SK-N-SH (cell line): Measurements from ENCODE around the gene PLB1. TPM values are rescaled to one million over a fixed set of nuclear protein-coding genes. Genes with fewer than 3 reads are reported as not detected.

ENCODE experiments used
- CTCF ChIA-PET: fragments of 300-600, 350-600 bp; formaldehyde crosslinking; extraction: SDS; loops from one replicate; lab custom pipeline; 2021; lab: Yijun Ruan, JAX
- POLR2A ChIA-PET: fragments of 350-600 bp; sonication (Branson Sonifier 250); formaldehyde crosslinking; extraction: SDS; loops from one replicate; lab custom pipeline; 2020; ENCODE audit warnings: antibody characterized with exemption, inconsistent platforms; lab: Yijun Ruan, JAX
- DNase-seq: peaks from one replicate; pipeline ENCODE4 v3.0.0; 2012
- H2AFZ ChIP-seq: fragments of 200-600 bp; sonication (generic); 2 replicates; pipeline ENCODE4 v1.8.1; 2016; ENCODE audit warnings: antibody characterized with exemption, mild to moderate bottlenecking, low read depth
- H3F3A ChIP-seq: fragments of 200-600 bp; sonication (generic); replicated peaks from 2 replicates; pipeline ENCODE3; 2016; ENCODE audit warnings: antibody characterized with exemption, mild to moderate bottlenecking; ENCODE audit not compliant: insufficient read depth
- H3K27ac ChIP-seq, 2 experiments: fragments of 200-500 bp in 1 of 2; fragments of 200-600 bp in 1 of 2; sonication (Bioruptor generic) in 1 of 2; sonication (generic), shearing (Covaris generic) in 1 of 2; 2 replicates each; pipeline versions ENCODE4 v1.5.1 to v1.6.1; 2014 to 2016; ENCODE audit warnings: low read depth in 2 of 2, inconsistent platforms in 1 of 2, low read length in 1 of 2, mild to moderate bottlenecking in 1 of 2, mixed read lengths in 1 of 2
- H3K27me3 ChIP-seq: fragments of 200-600 bp; sonication (generic), shearing (Covaris generic); 2 replicates; pipeline ENCODE4 v1.6.1; 2016; ENCODE audit warnings: mixed run types; ENCODE audit not compliant: insufficient read depth
- H3K36me3 ChIP-seq, 2 experiments: fragments of 200-500 bp in 1 of 2; fragments of 200-600 bp in 1 of 2; sonication (Bioruptor generic) in 1 of 2; sonication (generic) in 1 of 2; replicated peaks in 1 of 2; 2 replicates each; pipeline versions ENCODE3 to v1.5.1; 2014 to 2016; ENCODE audit warnings: low read length in 1 of 2, mild to moderate bottlenecking in 1 of 2; ENCODE audit not compliant: insufficient read depth in 2 of 2, control insufficient read depth in 1 of 2
- H3K4me1 ChIP-seq, 2 experiments: fragments of 200-500 bp in 1 of 2; fragments of 200-600 bp in 1 of 2; sonication (Bioruptor generic) in 1 of 2; sonication (generic), shearing (Covaris generic) in 1 of 2; 2 replicates each; pipeline versions ENCODE4 v1.5.1 to v1.6.1; 2014 to 2016; ENCODE audit warnings: low read depth in 1 of 2, low read length in 1 of 2, mixed run types in 1 of 2; ENCODE audit not compliant: insufficient read depth in 2 of 2, control insufficient read depth in 1 of 2
- H3K4me2 ChIP-seq: fragments of 200-600 bp; sonication (generic), shearing (Covaris generic); 2 replicates; pipeline ENCODE4 v1.6.1; 2017; ENCODE audit warnings: mixed run types
- H3K4me3 ChIP-seq, 2 experiments: fragments of 200-500 bp in 1 of 2; fragments of 200-600 bp in 1 of 2; sonication (Bioruptor generic) in 1 of 2; sonication (generic), shearing (Covaris generic) in 1 of 2; 2 replicates each; pipeline versions ENCODE4 v1.5.1 to v1.8.1; 2014 to 2016; ENCODE audit warnings: low read depth in 2 of 2, inconsistent platforms in 1 of 2, low read length in 1 of 2, mild to moderate bottlenecking in 1 of 2, mixed read lengths in 1 of 2, moderate library complexity in 1 of 2
- H3K79me2 ChIP-seq: fragments of 200-600 bp; sonication (generic); 2 replicates; pipeline ENCODE4 v1.8.1; 2017; ENCODE audit warnings: mild to moderate bottlenecking; ENCODE audit not compliant: insufficient read depth
- H3K9ac ChIP-seq: fragments of 200-600 bp; sonication (generic); 2 replicates; pipeline ENCODE4 v1.6.1; 2017; ENCODE audit warnings: mixed run types
- H3K9me2 ChIP-seq: fragments of 200-600 bp; sonication (generic); 2 replicates; pipeline ENCODE4 v1.6.1; 2017; ENCODE audit warnings: mixed run types
- H3K9me3 ChIP-seq: fragments of 200-600 bp; sonication (generic); 2 replicates; pipeline ENCODE4 v1.6.1; 2017; ENCODE audit warnings: mixed run types, mild to moderate bottlenecking, moderate library complexity
- H4K20me1 ChIP-seq: fragments of 200-600 bp; sonication (generic); 2 replicates; pipeline ENCODE4 v1.6.1; 2017; ENCODE audit warnings: mild to moderate bottlenecking, mixed run types; ENCODE audit not compliant: insufficient read depth
- ELF1 ChIP-seq: IDR thresholded peaks from 2 replicates; pipeline ENCODE4 v1.4.0; 2012
- EP300 ChIP-seq, 2 experiments: IDR thresholded peaks; 2 replicates each; pipeline versions ENCODE4 v1.4.0 to v1.6.1; 2012; ENCODE audit warnings: borderline replicate concordance in 1 of 2, low read depth in 1 of 2, low read length in 1 of 2
- EZH2phosphoT487 ChIP-seq: fragments of 200-600 bp; sonication (generic); IDR thresholded peaks from 2 replicates; pipeline ENCODE4 v1.6.1; 2017; ENCODE audit warnings: low read depth, mixed run types, mild to moderate bottlenecking, antibody characterized with exemption, moderate library complexity, borderline replicate concordance
- NRF1 ChIP-seq: IDR thresholded peaks from 2 replicates; pipeline ENCODE4 v1.6.1; 2012; ENCODE audit warnings: low read depth, mild to moderate bottlenecking, low read length
- RCOR1 ChIP-seq: fragments of 150-350 bp; IDR thresholded peaks from 2 replicates; pipeline ENCODE4 v1.6.1; 2017; ENCODE audit warnings: antibody characterized with exemption, low read length
- REST ChIP-seq: IDR thresholded peaks from 2 replicates; pipeline ENCODE4 v1.6.1; 2012; ENCODE audit warnings: mild to moderate bottlenecking, low read depth, low read length, moderate library complexity
- RFX5 ChIP-seq: IDR thresholded peaks from 2 replicates; pipeline ENCODE4 v1.6.1; 2012; ENCODE audit warnings: mild to moderate bottlenecking, improper control_type of control experiment, low read length
- SIN3A ChIP-seq: IDR thresholded peaks from 2 replicates; pipeline ENCODE4 v1.6.1; 2012; ENCODE audit warnings: low read depth, mild to moderate bottlenecking, low read length, moderate library complexity, borderline replicate concordance
- SMC3 ChIP-seq: IDR thresholded peaks from 2 replicates; pipeline ENCODE4 v1.6.1; 2012; ENCODE audit warnings: low read depth, low read length, improper control_type of control experiment
- TAF1 ChIP-seq: IDR thresholded peaks from 2 replicates; pipeline ENCODE4 v1.6.1; 2012; ENCODE audit warnings: low read depth, mild to moderate bottlenecking, low read length, moderate library complexity, borderline replicate concordance
- TCF12 ChIP-seq: IDR thresholded peaks from 2 replicates; pipeline ENCODE4 v1.4.0; 2012
- TEAD4 ChIP-seq: IDR thresholded peaks from 2 replicates; pipeline ENCODE4 v1.4.0; 2012; ENCODE audit warnings: mild to moderate bottlenecking, borderline replicate concordance; ENCODE audit not compliant: insufficient read depth
- ZBTB33 ChIP-seq: IDR thresholded peaks from 2 replicates; pipeline ENCODE4 v1.4.0; 2012; ENCODE audit warnings: low read depth, borderline replicate concordance
- WGBS: methylation state at CpG from one replicate; pipeline ENCODE4 v1.1.6; 2017; ENCODE audit warnings: low lambda C conversion rate; 5-methylcytosine and 5-hydroxymethylcytosine counted together
- polyA plus RNA-seq, 3 experiments: library from polyadenylated mRNA; depleted of rRNA; stranded (reverse); fragments of >200 nt; gene quantifications; 2 replicates each; pipeline ENCODE4 v1.2.3, GENCODE V29; 2012

The PLB1 gene
- polyA plus RNA-seq, 1 of the 3 experiments (the other 2 are of a cell fraction): 0.10 TPM

- DNase-seq: no peak
- no peaks in the 10 kb centered on the region for H3K27me3 ChIP-seq
- no peak overlapping the region for H3K9ac ChIP-seq
- no peak overlapping the region for H3K27ac ChIP-seq
- H3F3A ChIP-seq: peaks cover 15% of the 10 kb centered on the region
- H3K4me1 ChIP-seq: peaks cover 20 to 23% of the 10 kb centered on the region in 2 experiments
- ChIA-PET POLR2A (no interaction called here), CTCF (interaction anchor here (2.9 kb wide), 1 partner anchor 62 kb away, joined by 13 read pairs; no protein-coding TSS in a partner anchor)
- no peak overlapping the region for H3K4me2 ChIP-seq
- no peak overlapping the region for H3K4me3 ChIP-seq
- no peak overlapping the region for H2AFZ ChIP-seq
- TF ChIP-seq REST (no peak), NRF1 (no peak), SMC3 (no peak), EP300 (IDR thresholded peaks at IDR 0.05; ENCODE audit: borderline replicate concordance in 1 of 2, low read depth in 1 of 2, low read length in 1 of 2) (no peak), SIN3A (no peak), ZBTB33 (no peak), EZH2phosphoT487 (no peak), TEAD4 (no peak), TCF12 (no peak), RFX5 (no peak), RCOR1 (no peak), ELF1 (no peak), TAF1 (no peak)
- TF ChIP-seq, all 33 proteins: peak for 0
- 90% methylated on average over 5 of the region's 5 CpGs for WGBS
- no peaks in the 10 kb centered on the region for H3K9me2 ChIP-seq
- no peaks in the 10 kb centered on the region for H4K20me1 ChIP-seq
- no peaks in the 10 kb centered on the region for H3K36me3 ChIP-seq
- no peaks in the 10 kb centered on the region for H3K9me3 ChIP-seq
- H3K79me2 ChIP-seq: no peaks in the 10 kb centered on the region
Observed at GRCh38 chr2:28656937-28657615, 161.2 kb downstream of the PLB1 start.
